Measurements from ENCODE around the gene PHACTR2.

PHACTR2 gene

GRCh38 chr6:143761074-143761473, 83.3 kb downstream of the PHACTR2 start:
- H3K27ac ChIP-seq, result no peak overlapping the region
- no peak for TF ChIP-seq ZFX (IDR thresholded peaks at IDR 0.05)
- no peak for TF ChIP-seq CTCF (conservative IDR thresholded peaks at IDR 0.05)

- TF ChIP-seq ZFX (IDR thresholded peaks at IDR 0.05) (no peak), CTCF (conservative IDR thresholded peaks at IDR 0.05) (no peak)
- no peak overlapping the region for H3K27ac ChIP-seq
Measured at GRCh38 chr6:143762126-143762525, 84.4 kb downstream of the PHACTR2 start.

- TF ChIP-seq CTCF (conservative IDR thresholded peaks at IDR 0.05) (no peak), ZFX (IDR thresholded peaks at IDR 0.05) (no peak)
- H3K27ac ChIP-seq, result no peak overlapping the region
Measured at GRCh38 chr6:143765422-143766184, 87.8 kb downstream of the PHACTR2 start.

- TF ChIP-seq ZFX (IDR thresholded peaks at IDR 0.05) (no peak), CTCF (conservative IDR thresholded peaks at IDR 0.05) (no peak)
- no peak overlapping the region for H3K27ac ChIP-seq
Measured at GRCh38 chr6:143766185-143766553, 88.4 kb downstream of the PHACTR2 start.

GRCh38 chr6:143767433-143767832, 89.7 kb downstream of the PHACTR2 start:
- H3K27ac ChIP-seq, result no peak overlapping the region
- TF ChIP-seq ZFX (IDR thresholded peaks at IDR 0.05), result no peak
- TF ChIP-seq CTCF (conservative IDR thresholded peaks at IDR 0.05), result no peak

GRCh38 chr6:143772116-143773086, 94.6 kb downstream of the PHACTR2 start:
- no peak for TF ChIP-seq ZFX (IDR thresholded peaks at IDR 0.05)
- TF ChIP-seq CTCF (conservative IDR thresholded peaks at IDR 0.05), result no peak
- peak overlapping the region; percentile 43 for H3K27ac ChIP-seq
